ENCODE measurements around the gene PRICKLE3.
A peak's percentile ranks its signal among the peaks of the same experiment; 100 is the strongest.
"Not testable (repeated sequence)": the region's sequence is repeated elsewhere in the genome, so short reads cannot be mapped to it uniquely, and the experiment has no call there.

The PRICKLE3 gene

DNA sequence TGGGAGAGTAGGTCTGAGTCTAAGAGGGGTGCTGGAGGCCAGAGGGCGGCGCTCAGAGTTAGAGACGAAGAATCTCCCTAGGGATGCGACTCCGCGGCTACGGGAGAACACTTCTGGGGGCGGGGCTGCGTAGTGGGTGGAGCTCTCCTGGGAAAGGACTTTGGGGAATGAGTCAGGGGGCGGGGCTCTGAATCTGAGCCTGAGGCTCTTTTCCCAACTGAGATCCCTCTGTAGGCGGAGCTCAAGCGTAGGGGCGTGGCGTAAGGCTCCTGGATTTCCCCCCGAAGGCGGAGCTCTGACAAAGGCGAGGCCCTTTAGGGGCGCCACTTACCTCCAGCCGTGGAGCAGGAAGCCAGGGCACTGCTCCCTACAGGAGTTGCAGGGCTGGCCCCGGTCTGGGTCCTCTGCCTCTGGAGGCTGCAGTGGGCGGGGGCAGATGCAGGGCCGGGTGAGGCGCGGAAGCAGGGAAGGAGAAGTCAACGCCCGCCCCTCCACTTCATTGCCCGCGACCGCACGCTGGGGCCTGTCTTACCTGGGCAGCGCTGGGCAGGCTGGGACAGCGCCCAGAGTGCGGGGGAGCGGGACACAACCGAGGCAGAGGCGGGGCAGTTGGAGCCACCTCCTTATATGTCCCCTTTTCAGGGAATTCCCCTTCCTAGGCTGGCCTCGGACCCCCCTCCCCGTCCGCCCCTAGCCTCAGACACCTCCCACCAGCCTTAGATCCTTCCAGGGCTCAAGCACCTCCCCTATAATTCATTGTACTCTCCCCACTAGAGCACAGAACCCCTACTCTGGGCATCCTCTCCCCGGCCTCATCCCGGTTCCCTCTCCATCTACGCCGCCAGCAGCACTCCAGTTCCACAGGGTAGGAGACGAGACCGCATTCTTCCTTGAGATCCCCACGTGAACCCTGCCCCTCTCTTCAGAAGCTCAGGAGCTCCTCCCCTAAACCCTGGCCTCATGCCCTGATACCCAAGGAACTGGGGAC is 1.6 kb downstream of the PRICKLE3 start:
- DNase-seq (ENCODE audit: low read depth in 1 of 2, low spot score in 1 of 2) = no peak

DNA sequence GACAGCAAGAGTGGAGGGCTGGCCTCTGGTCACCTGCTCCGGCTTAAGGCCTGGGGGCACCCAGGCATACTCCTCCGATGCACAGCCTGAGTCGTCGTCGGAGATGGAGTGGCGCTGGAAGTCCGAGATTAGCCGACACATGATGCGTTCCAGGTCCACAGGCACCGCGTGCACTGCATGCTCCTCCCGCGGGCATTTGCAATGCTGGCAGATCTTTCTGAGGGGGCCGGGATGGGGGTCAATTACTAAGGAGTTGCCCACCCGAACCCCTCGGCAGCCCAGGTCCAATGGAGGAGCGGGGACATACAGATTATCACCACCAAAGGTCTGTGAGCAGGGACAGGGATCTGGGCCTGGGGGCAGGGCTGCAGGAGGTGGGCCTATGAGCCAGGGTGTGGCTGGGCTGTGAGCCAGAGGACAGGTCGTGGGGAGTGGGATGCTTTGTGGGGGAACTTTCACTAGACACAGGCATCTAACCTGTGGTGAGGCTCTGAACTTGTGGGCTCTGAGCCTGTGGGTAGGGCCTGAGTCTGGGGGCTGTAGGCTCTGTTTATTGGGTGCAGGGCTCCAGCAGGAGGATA is 2.4 kb downstream of the PRICKLE3 start:
- no peak for DNase-seq (ENCODE audit: low read depth in 1 of 2, low spot score in 1 of 2)

DNA sequence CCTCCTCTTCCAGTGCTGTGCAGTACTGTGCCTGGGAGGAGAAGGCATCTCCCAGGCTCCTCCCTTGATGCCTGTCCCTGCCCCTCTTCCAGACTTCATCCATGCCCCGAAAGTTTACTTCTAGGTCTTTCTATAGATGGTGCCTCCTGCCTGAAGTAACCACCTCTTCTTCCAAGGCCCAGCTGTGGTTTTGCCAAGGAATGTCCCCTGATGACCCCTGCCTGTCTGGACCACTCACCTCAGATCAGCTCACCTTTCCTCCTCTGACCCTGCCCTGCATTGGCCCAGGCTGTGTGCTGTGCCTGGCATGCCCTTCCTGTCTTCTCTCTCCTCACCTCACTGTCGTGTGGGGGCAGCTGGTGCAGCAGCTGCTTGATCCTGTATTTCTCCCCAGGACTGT is 6.8 kb downstream of the PRICKLE3 start:
- no peak for DNase-seq (ENCODE audit: low read depth in 1 of 2, low spot score in 1 of 2)

DNA sequence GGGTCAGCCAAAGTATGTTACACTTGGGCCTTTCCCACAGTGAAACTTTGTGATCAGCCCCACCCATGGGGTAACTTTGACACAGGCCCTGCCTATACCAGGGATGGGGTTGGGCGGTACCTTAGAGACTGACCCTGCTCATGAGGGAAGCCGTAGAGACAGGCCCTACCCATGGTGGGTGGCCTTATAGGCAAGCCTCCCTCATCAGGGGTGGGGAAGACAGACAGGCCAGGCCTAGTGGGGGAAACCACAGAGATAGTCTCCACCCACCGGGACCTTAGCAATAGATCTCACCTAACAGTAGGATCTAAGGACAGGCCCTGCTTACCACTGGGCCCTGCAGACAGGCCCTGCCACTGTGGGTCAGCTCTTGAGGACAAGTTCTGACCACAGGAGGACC is 7.6 kb downstream of the PRICKLE3 start:
- no peak for DNase-seq (ENCODE audit: low read depth in 1 of 2, low spot score in 1 of 2)

DNA sequence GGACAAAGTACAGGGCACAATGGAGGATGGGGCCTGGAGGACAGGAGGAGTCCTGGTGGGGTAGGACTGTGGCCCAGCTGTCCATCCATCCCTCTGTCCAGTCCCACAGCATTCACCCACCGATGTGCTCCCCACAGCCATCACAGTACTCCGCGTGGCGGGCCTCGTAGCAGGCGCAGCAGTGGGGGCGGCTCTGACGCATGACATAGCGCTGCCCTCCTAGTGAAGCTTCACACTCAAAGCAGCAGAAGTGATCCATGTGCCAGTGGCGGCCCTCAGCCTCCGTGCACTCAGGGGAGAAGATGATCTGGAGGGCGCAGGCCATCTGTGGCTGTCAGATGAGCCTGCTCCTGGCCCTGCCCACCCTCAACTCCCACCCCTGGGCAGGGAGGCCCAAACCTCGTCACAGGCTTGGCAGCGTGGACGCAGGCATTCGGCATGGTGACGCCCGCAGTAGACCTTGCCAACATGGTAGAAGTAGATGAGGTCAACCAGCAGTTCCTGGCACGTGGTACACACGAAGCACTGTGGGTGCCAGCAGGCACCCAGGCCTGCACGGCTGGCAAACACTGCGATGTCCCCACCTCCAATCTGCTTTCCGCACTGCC is 8.2 kb downstream of the PRICKLE3 start:
- no peak for DNase-seq (ENCODE audit: low read depth in 1 of 2, low spot score in 1 of 2)

DNA sequence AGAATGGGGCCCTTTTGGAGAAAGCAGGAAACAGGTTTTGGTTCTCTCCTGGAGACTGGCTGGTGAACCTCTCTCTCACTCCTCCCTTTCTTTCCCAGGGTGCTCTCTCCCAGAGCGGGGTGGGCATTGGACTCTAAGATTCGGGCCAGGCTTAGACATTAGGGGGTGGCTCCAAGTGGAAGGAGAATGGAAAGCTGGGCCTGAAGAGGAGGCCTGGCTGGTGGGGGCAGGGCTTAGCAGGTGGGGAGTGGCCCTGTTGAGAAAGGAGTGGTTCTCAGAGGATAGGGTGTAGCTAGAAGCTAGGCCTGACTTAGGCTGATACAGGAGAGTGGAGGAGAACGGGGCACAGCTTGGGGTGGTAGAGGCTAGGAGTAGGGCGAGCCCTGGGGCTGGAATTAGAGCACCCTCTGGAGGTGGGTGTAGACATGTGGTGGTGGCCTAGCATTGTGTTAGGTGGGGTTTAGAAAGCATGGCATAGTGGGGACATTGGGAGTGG is 8.8 kb downstream of the PRICKLE3 start:
- DNase-seq (ENCODE audit: low read depth in 1 of 2, low spot score in 1 of 2) = no peak

DNA sequence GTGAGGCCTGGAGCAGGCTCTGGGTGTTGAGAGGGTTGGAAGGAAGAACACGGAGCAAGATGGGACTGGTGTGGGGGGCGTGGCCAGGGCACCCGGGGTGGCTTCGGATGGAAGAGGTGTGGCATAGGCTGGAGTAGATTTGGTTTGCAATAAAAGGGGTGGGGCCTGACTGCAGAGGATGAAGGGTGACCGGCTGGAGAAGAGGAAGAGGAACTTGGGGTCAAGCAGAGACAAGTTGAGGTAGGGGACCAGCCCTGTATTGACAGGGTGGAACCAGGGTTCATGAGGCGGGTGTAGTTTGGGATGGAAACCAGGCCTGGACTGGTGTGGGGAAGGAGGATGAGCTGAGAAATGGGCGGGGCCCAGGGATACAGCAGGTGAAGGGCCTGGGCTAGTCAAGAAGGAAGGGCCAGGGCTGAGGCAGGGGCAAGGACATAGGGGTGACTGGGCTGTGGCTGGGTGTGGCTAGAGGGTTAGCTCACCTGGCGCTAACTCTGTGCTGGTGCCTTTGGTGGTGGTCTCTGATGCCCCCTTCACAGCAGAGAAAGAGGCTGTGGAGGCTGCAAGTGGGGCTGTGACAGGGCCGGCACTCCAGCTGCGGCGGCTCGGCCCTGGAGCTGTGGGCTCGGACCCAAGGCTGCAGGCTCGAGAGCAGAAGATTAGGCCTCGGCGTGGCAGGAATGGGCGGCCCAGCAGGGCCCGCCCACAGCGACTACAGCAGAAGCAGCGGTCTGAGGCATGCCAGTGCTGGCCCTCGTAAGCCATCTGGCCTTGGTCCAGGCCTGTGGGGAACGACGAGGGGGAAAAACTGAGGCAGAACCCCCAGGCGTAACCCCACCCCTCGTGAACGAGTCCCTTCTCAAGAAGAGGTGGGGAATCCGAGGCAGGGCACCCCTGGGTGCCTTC is 9.5 kb downstream of the PRICKLE3 start:
- no peak for DNase-seq (ENCODE audit: low read depth in 1 of 2, low spot score in 1 of 2)

DNA sequence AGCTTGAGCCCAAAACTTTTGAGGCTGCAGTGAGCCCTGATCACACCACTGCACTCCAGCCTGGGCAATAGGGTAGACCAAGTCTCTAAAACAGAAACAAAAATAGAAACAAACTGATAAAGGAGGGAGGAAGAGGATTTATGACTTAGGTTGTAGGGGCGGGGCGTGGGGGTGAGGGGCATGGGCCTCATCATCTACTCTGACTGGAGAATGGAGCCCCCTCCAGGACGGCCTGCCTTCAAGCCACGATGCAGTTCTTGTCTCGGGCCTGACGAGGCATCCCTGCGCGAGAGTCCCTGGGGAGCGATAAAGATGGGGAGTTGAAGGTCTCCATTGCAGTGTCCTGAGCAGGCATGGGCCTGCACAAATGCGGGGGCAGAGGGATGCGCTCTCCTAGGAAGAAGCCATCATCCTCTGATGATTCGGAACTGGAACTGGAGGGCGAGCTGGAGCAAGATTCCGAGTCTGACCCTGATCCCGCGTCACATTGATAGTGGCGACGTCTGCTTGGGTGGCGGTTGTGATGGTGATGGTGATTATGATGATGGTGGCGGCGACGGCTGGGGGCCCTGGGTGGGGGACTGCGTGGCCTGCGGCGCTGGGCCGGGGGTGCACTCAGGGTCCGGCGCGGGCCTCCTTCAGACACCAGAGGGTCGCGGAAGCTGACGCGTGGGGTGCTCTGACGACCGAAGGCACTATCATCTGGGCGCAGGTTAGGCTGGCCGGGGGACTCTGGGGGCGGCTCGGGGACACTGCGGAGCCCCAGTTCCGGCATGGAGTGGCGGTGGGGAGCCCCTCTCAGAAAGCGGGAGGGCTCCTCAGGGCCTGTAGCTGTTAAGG is 10.5 kb downstream of the PRICKLE3 start:
- DNase-seq (ENCODE audit: low read depth in 1 of 2, low spot score in 1 of 2) = no peak

DNA sequence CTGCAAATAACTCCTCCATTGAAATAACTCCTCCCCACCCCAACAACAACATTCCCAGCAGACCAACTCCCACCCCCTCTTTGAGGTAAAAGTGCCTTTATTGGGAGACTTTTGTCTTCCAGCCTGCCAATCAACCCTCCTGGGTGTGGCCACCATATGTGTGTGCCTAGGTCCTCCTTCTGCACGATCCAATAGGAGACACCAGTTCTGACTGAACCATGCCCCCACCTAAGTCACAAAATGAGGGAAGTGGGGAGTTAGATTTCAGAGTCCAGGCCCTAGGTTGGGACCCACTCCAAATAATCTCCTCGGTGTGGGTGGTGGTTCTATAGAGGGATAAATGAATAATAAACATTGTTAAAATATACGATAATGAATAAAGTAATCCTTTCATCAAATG is 11.4 kb downstream of the PRICKLE3 start:
- no peak for DNase-seq (ENCODE audit: low read depth in 1 of 2, low spot score in 1 of 2)

DNA sequence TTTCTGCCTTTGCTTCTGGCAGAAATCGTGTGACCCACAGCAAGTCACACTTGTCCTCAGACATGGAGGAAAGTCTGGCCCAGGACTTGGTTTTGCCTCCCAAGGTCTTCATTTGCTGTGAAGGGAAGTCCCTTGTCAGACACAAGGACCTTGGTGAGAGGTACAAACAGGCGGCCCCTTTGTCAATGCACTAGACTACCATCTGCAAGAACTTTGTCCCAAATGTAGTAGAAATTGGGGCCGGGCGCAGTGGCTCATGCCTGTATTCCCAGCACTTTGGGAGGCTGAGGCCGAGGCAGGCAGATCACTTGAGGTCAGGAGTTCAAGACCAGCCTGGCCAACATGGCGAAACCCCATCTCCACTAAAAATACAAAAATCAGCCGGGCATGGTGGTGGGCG is 12.6 kb downstream of the PRICKLE3 start:
- not testable (repeated sequence) for DNase-seq (ENCODE audit: low read depth in 1 of 2, low spot score in 1 of 2)

DNA sequence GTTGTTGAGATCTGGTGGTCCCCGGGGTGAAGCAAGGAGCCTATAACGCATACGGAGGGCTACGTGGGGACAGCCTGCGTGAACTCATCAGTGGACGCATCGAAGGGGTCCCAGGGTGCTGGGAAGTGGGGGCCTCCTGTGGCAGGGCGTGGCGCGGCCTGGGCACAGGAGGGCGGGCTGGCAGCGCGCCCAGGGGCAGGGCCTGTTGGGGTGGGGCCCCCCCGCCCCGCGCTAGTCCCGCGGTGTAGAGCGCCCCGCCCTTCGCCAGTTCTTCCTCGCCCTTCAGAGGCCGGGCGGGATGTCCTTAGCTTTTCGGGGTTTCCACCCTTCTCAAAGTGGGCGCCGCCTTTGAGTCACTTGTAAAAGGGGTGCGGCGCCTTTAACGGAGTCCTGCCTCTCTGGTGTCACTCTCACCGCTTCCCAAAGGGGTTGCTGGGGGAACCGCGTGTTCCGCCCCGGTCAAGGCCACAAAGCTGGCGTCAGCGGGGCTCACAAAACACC is 13.8 kb downstream of the PRICKLE3 start:
- DNase-seq (ENCODE audit: low read depth in 1 of 2, low spot score in 1 of 2) = peak; percentile 23 to 37

DNA sequence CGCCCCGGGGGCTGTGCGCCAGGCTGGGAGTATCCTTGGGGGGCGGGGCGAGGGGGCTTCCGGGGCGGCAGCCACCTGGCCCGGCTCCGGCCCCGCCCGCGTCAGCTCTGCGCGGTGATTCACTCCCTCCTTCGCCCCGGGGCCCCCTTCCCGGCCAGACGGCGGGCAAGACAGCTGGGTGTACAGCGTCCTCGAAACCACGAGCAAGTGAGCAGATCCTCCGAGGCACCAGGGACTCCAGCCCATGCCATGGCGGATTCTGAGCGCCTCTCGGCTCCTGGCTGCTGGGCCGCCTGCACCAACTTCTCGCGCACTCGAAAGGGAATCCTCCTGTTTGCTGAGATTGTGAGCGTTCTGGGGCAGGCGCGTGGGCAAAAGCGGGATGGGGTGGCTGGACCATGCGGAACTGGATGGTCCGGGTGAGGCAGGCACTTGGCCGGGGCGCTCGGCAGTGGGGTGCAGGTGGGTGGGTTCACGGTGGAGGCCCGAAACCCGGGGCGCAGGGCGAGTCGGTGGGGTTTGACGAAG is 14.4 kb downstream of the PRICKLE3 start, which contains the start of gene PLP2:
TSS of gene PLP2 (plus strand) at position 147 of the 528 bp plus-strand sequence. CDS start at position 250, 103 bp downstream.
- DNase-seq (ENCODE audit: low read depth in 1 of 2, low spot score in 1 of 2) = peak; percentile 42 to 55

DNA sequence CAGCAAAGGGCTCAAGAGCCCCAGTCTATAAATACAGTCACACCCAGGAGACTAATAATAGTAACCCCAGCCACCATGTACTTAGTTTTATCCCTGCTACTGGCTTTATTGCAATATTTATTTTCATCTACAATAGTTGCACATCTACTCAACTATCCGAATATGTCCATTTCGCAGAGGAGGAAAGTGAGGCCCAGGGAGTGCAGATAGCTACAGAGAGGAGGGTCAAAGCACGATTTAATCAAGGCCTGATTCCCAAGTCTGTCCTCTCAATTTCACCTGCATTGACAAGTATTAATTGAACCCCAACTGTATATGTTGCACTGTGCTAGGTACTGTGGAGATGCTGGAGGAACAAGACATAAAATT is 18.4 kb downstream of the PRICKLE3 start:
- no peak for DNase-seq (ENCODE audit: low read depth in 1 of 2, low spot score in 1 of 2)

DNA sequence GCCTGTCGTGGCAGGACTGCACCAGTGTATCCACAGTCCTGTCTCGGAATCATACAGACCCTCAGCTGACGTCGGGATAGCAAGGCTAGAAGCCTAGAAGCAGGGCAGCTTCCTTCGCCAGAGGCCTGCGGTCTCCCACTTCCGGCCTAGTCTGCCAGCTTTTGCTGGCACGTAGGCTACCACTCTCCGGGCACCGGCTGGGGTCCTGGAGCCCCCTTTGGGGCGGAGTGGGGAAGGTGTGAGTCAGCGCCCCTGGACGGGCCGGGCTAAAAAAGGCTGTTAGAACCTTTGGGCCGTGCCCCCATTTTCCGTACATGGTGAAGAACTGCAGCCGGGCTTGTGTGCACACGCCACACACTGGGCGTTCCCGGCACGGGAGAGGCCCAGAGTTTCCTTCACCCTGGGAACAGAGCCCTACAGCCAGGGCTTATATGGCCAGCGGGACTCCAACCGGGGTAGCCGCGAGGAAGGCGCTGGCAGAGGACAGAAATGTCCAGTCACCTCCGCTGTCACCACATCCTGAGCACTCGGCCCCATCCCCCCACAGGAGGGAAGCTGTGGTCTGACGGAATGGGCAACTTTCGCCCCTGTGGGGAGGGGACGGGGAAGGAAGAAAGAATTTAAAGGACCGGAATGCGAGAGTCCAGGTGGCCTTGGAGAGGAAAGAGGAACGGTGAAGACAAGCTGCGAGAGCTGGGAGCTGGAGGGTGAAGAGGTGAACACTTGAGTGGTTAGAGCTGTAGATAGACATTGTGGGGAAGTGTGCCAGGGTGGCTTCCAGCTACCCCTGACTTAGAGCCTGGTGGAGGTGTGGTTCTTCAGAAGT is 19.0 kb downstream of the PRICKLE3 start:
- peak; percentile 24 to 38 for DNase-seq (ENCODE audit: low read depth in 1 of 2, low spot score in 1 of 2)

DNA sequence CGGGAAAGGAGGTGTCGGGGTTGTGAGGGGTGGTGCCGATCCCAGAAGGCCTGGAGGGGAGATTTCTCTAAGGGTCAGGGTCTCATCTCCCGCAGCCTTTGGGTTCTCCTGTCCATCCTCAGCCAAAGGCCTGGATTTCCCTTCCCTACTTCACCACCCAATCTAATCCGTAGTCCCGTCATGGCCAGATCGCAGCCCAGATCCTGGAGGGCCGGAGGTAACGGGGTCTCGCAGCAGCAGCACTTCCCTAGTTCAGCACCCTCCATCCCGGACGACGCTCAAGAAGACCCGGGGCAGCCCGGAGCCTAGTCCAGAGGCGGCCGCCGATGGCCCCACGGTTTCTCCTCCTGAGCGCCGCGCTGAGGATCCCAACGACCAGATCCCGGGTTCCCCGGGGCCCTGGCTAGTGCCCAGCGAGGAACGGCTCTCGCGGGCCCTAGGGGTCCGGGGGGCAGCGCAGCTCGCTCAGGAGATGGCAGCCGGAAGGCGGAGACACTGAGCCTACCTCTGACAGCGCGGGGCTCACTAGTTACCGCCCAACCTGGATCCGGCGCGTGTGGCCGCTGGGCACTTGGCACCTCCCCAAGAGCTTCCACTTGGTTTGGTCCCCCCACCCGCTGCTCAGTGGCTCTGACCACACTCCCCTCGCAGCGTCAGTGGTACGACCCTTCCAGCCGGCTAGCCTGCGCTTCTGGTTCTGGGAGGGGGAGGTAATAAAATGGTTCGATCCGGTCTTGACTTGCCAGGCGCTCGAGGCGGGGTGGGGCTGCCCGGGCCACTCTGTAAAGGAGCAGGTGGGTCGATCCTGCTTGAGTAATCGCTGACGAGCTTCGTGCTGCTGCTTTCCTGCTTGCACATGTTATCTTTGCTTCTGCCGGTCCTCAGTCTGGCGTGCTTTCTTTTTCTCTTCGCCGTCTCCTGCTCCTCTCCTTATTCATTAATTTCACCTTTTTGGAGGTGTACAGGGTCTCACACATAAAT is 20.0 kb downstream of the PRICKLE3 start:
- DNase-seq (ENCODE audit: low read depth in 1 of 2, low spot score in 1 of 2) = peak; percentile 44 to 54

DNA sequence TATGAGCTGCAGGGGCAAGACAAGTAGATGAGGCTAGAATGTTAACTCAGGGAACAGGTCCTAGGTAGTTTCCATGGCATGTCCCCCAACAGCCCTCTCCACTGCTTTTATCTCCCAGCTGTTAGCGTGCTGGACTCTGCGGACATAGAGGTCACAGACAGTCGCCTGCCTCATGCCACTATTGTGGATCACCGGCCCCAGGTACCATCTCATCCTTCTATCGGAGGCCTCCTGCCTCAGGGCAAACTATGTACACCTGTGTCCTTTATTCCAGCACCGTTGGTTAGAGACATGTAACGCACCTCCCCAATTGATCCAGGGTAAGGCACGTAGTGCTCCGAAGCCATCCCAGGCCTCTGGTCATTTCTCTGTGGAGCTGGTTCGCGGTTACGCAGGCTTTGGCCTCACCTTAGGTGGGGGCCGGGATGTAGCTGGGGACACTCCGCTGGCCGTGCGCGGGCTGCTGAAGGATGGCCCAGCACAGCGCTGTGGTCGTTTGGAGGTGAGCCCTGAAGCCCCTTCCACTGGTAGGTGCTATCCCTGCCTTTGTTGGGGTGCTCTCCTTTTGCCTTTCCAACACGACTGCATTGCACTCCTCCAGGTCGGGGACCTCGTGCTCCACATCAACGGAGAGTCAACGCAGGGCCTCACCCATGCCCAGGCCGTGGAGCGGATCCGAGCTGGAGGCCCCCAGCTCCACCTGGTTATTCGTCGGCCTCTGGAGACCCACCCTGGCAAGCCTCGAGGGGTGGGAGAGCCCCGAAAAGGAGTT is 21.4 kb downstream of the PRICKLE3 start:
- no peak for DNase-seq (ENCODE audit: low read depth in 1 of 2, low spot score in 1 of 2)
